Endothelial cell of umbilical vein (primary cell): ENCODE results near the gene MTPN.

Experiments used
- CTCF ChIP-seq, 2 donors: IDR thresholded peaks; 1 replicate in 1 of 2; 2 replicates in 1 of 2; pipeline ENCODE4 v1.5.1; 2011; ENCODE audit warnings: low read length in 2 of 2, mild to moderate bottlenecking in 2 of 2, moderate library complexity in 2 of 2, control low read depth in 1 of 2, inconsistent platforms in 1 of 2, low read depth in 1 of 2; ENCODE audit not compliant: insufficient read depth in 1 of 2; ENCODE audit errors: extremely low read depth in 1 of 2
- EZH2 ChIP-seq: IDR thresholded peaks from 2 replicates; pipeline ENCODE4 v1.6.1; 2012; ENCODE audit warnings: borderline replicate concordance, low read depth, mild to moderate bottlenecking, moderate library complexity, low read length, inconsistent platforms; ENCODE audit not compliant: severe bottlenecking
- FOS ChIP-seq: IDR thresholded peaks from 2 replicates; pipeline ENCODE4 v1.6.1; 2011; ENCODE audit warnings: mild to moderate bottlenecking, low read length, moderate library complexity, borderline replicate concordance; ENCODE audit not compliant: insufficient read depth
- JUN ChIP-seq: IDR thresholded peaks from 2 replicates; pipeline ENCODE4 v1.6.1; 2011; ENCODE audit warnings: borderline replicate concordance, low read depth; ENCODE audit not compliant: insufficient read length, insufficient read depth
- MAX ChIP-seq: IDR thresholded peaks from 2 replicates; pipeline ENCODE4 v1.6.1; 2011; ENCODE audit not compliant: insufficient read depth, insufficient read length
- POLR2A ChIP-seq: IDR thresholded peaks from 2 replicates; pipeline ENCODE4 v1.6.1; 2012; ENCODE audit warnings: low read depth, mild to moderate bottlenecking, control low read depth, low read length
- POLR2AphosphoS5 ChIP-seq: IDR thresholded peaks from 2 replicates; pipeline ENCODE4 v1.6.1; 2012; ENCODE audit warnings: low read depth, mild to moderate bottlenecking, control low read depth, low read length, moderate library complexity; ENCODE audit not compliant: insufficient read depth

GRCh38 chr7:135877805-135878204 is 99.4 kb downstream of the MTPN start:
- TF ChIP-seq EZH2 = no peak
- no peak for TF ChIP-seq CTCF (IDR thresholded peaks at IDR 0.05; ENCODE audit: extremely low read depth in 1 of 2, insufficient read depth in 1 of 2, low read depth in 1 of 2, low read length in 2 of 2)
- TF ChIP-seq POLR2A = no peak
- no peak for TF ChIP-seq FOS
- TF ChIP-seq JUN = no peak
- TF ChIP-seq MAX = no peak
- no peak for TF ChIP-seq POLR2AphosphoS5
